ENCODE data around the gene ATP1A3.
"Not testable (repeated sequence)": the region's sequence is repeated elsewhere in the genome, so short reads cannot be mapped to it uniquely, and the experiment has no call there.

ATP1A3 gene

GRCh38 chr19:42034640-42035391 is 40.8 kb upstream of the ATP1A3 start:
- peak; percentile 35 for DNase-seq (ENCODE audit: extremely low read depth, low read depth)
- TF ChIP-seq CTCF (IDR thresholded peaks at IDR 0.05; ENCODE audit: low read depth, low read length, missing control alignments) = peak; percentile 88
- H3K4me3 ChIP-seq (replicated peaks; ENCODE audit: low read depth, low read length) = not testable (repeated sequence)

- no peak for TF ChIP-seq CTCF (IDR thresholded peaks at IDR 0.05; ENCODE audit: low read depth, low read length, missing control alignments)
- DNase-seq (ENCODE audit: extremely low read depth, low read depth) = no peak
- H3K4me3 ChIP-seq (replicated peaks; ENCODE audit: low read depth, low read length) = no peak overlapping the region
These were observed 39.4 kb upstream of the ATP1A3 start for GRCh38 chr19:42033413-42033812.

GRCh38 chr19:42032431-42032830 is 38.4 kb upstream of the ATP1A3 start:
- no peak overlapping the region for H3K4me3 ChIP-seq (replicated peaks; ENCODE audit: low read depth, low read length)
- DNase-seq (ENCODE audit: extremely low read depth, low read depth) = no peak

GRCh38 chr19:42030645-42031440 is 36.8 kb upstream of the ATP1A3 start:
- DNase-seq (ENCODE audit: extremely low read depth, low read depth) = no peak
- no peak for TF ChIP-seq CTCF (IDR thresholded peaks at IDR 0.05; ENCODE audit: low read depth, low read length, missing control alignments)
- H3K4me3 ChIP-seq (replicated peaks; ENCODE audit: low read depth, low read length) = no peak overlapping the region

More at GRCh38 chr19:42032431-42032830, 38.4 kb upstream of the ATP1A3 start:
- no peak for TF ChIP-seq CTCF (IDR thresholded peaks at IDR 0.05; ENCODE audit: low read depth, low read length, missing control alignments)

- no peak for DNase-seq (ENCODE audit: extremely low read depth, low read depth)
- no peak overlapping the region for H3K4me3 ChIP-seq (replicated peaks; ENCODE audit: low read depth, low read length)
These were observed 34.5 kb upstream of the ATP1A3 start for GRCh38 chr19:42028304-42029216.

More at GRCh38 chr19:42028304-42029216, 34.5 kb upstream of the ATP1A3 start:
- peak; percentile 87 for TF ChIP-seq CTCF (IDR thresholded peaks at IDR 0.05; ENCODE audit: low read depth, low read length, missing control alignments)

All from HFF-Myc (cell line).